Fibroblast of lung (primary cell): ENCODE measurements around the gene TERB1.

Source experiments
- CTCF ChIP-seq, 2 donors: IDR thresholded peaks in 1 of 2; conservative IDR thresholded peaks in 1 of 2; 1 replicate in 1 of 2; 2 replicates in 1 of 2; pipeline ENCODE4 v1.5.1; 2011 to 2012; ENCODE audit warnings: low read length in 2 of 2, control low read depth in 1 of 2, inconsistent platforms in 1 of 2, low read depth in 1 of 2, mild to moderate bottlenecking in 1 of 2
- EZH2 ChIP-seq: IDR thresholded peaks from 2 replicates; pipeline ENCODE4 v1.5.1; 2012; ENCODE audit warnings: low read length, control low read depth, mild to moderate bottlenecking; ENCODE audit errors: missing control alignments

- TF ChIP-seq CTCF (conservative IDR thresholded peaks at IDR 0.05 in 1 of 2, IDR thresholded peaks at IDR 0.05 in 1 of 2; ENCODE audit: low read depth in 1 of 2, low read length in 2 of 2) (no peak), EZH2 (no peak)
These were observed 13.3 kb upstream of the TERB1 start for GRCh38 chr16:66814734-66815133.
